CD4-positive, alpha-beta T cell (primary cell): ENCODE results near the gene GDF7. TPM values are rescaled to one million over a fixed set of nuclear protein-coding genes. Genes with fewer than 3 reads are reported as not detected.

Experiments
- ATAC-seq: fragments of 200-7000 bp; cut with Tn5 transposase; one replicate; pipeline ENCODE4 v1.10.0; 2022; ENCODE audit warnings: mild to moderate bottlenecking; ENCODE audit not compliant: poor library complexity
- CTCF ChIA-PET: fragments of 350-600 bp; sonication (Branson Sonifier 250); formaldehyde crosslinking; loops from one replicate; lab custom pipeline; 2021; ENCODE audit warnings: antibody characterized with exemption, inconsistent platforms; lab: Charles Lee
- POLR2A ChIA-PET: fragments of 350-600 bp; sonication (Branson Sonifier 250); formaldehyde crosslinking; loops from one replicate; lab custom pipeline; 2021; ENCODE audit warnings: antibody characterized with exemption, inconsistent platforms; lab: Charles Lee
- DNase-seq, 14 experiments: peaks; one replicate each; pipeline ENCODE4 v3.0.0-alpha.2; 2013 to 2020; ENCODE audit warnings: mixed read lengths in 2 of 14
- H3K27ac ChIP-seq, 2 donors: one replicate each; pipeline versions ENCODE4 v1.5.1 to v1.7.0; 2013; ENCODE audit warnings: low read length in 2 of 2, low read depth in 1 of 2, mild to moderate bottlenecking in 1 of 2
- H3K27me3 ChIP-seq, 2 experiments: 1 replicate in 1 of 2; 2 replicates in 1 of 2; pipeline versions ENCODE4 v1.6.1 to v1.7.0; 2013; ENCODE audit warnings: low read length in 2 of 2, control low read depth in 1 of 2, mild to moderate bottlenecking in 1 of 2, moderate library complexity in 1 of 2; ENCODE audit not compliant: insufficient read depth in 2 of 2, control insufficient read depth in 1 of 2
- H3K36me3 ChIP-seq: one replicate; pipeline ENCODE4 v1.6.1; 2013; ENCODE audit warnings: low read length, control low read depth; ENCODE audit not compliant: insufficient read depth
- H3K4me1 ChIP-seq: one replicate; pipeline ENCODE4 v1.6.1; 2013; ENCODE audit warnings: low read length, control low read depth; ENCODE audit not compliant: insufficient read depth
- H3K4me3 ChIP-seq: one replicate; pipeline ENCODE4 v1.5.1; 2013; ENCODE audit warnings: mild to moderate bottlenecking, low read length, moderate library complexity
- H3K9me3 ChIP-seq, 2 experiments: 1 replicate in 1 of 2; 2 replicates in 1 of 2; pipeline versions ENCODE4 v1.6.1 to v1.7.0; 2013; ENCODE audit warnings: low read length in 2 of 2, mild to moderate bottlenecking in 2 of 2, control low read depth in 1 of 2, moderate library complexity in 1 of 2; ENCODE audit not compliant: control insufficient read depth in 1 of 2, insufficient read depth in 1 of 2
- H3K27ac Mint-ChIP-seq: one replicate; pipeline ENCODE4 v1.8.0; 2020; ENCODE audit warnings: mixed read lengths
- H3K27me3 Mint-ChIP-seq: one replicate; pipeline ENCODE4 v1.8.0; 2021; ENCODE audit warnings: mixed read lengths
- H3K36me3 Mint-ChIP-seq: one replicate; pipeline ENCODE4 v1.8.0; 2021; ENCODE audit warnings: low read depth, mixed read lengths
- H3K4me1 Mint-ChIP-seq: one replicate; pipeline ENCODE4 v1.8.0; 2021; ENCODE audit warnings: low read depth, mixed read lengths
- H3K4me3 Mint-ChIP-seq: one replicate; pipeline ENCODE4 v1.8.0; 2020; ENCODE audit warnings: mild to moderate bottlenecking, mixed read lengths
- H3K9me3 Mint-ChIP-seq: one replicate; pipeline ENCODE4 v1.8.0; 2020; ENCODE audit warnings: mixed read lengths
- CTCF ChIP-seq: fragments of 200-600 bp; IDR thresholded peaks from one replicate; pipeline ENCODE4 v1.8.0; 2022; ENCODE audit warnings: antibody characterized with exemption, mild to moderate bottlenecking
- intact Hi-C, 2 experiments: fragments of 100-400 bp; cut with DNase I in 1 of 2; cut with micrococcal nuclease in 1 of 2; formaldehyde crosslinking; loops; one replicate each; pipeline versions ENCODE4 v1.15.1 to v1.9.0; 2023 to 2025; cut with DNase I, micrococcal nuclease
- total RNA-seq, 174 experiments: library from RNA in 2 of 174; stranded (reverse) in 2 of 174; gene quantifications; one replicate each; pipeline ENCODE4 v1.2.3 and lab custom pipeline; 2021 to 2026

GDF7 gene
- total RNA-seq, 2 experiments from 2014 or later = 0.05 to 0.14 TPM

DNA sequence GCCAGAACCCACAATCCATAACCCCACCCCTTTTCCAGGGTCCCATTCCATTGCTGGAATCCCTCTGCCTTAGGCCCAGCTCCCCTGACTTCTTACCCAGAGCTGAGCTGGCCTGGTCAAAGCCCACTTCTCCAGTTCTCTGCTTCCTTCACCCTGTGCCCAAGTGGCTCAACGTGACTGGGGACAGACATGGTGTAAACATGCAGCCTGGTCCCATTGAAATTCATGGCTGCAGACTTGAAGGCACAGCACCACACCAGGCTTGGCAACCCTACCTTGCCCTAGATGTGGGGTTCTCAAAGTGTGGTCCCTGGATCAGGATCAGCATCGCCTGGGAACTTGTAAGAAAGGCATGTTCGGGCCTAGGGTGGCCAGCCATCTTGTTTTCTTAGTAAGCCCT lies 19.7 kb upstream of the GDF7 start:
- no peak overlapping the region for H3K27ac ChIP-seq
- H3K4me3 ChIP-seq = no peak overlapping the region
- Mint-ChIP-seq H3K4me3 (no peak overlapping the region), H3K36me3 (peaks cover 29% of the 10 kb centered on the region), H3K27me3 (no peaks in the 10 kb centered on the region), H3K4me1 (peaks cover 36% of the 10 kb centered on the region), H3K27ac (no peak overlapping the region), H3K9me3 (no peaks in the 10 kb centered on the region)
- no peaks in the 10 kb centered on the region for H3K27me3 ChIP-seq
- intact Hi-C loops = loop anchor here in 1 of 2 experiments (5.0 to 10.0 kb wide), 2 partner anchors 392 to 1300 kb away; no protein-coding TSS in a partner anchor
- TF ChIP-seq CTCF = no peak
- ChIA-PET POLR2A (no interaction called here), CTCF (no interaction called here)
- DNase-seq (no peak), ATAC-seq (no peak)
- peaks cover 35% of the 10 kb centered on the region for H3K4me1 ChIP-seq
- peaks cover 15% of the 10 kb centered on the region for H3K36me3 ChIP-seq
- peaks cover 0 to 3% of the 10 kb centered on the region in 2 experiments for H3K9me3 ChIP-seq

DNA sequence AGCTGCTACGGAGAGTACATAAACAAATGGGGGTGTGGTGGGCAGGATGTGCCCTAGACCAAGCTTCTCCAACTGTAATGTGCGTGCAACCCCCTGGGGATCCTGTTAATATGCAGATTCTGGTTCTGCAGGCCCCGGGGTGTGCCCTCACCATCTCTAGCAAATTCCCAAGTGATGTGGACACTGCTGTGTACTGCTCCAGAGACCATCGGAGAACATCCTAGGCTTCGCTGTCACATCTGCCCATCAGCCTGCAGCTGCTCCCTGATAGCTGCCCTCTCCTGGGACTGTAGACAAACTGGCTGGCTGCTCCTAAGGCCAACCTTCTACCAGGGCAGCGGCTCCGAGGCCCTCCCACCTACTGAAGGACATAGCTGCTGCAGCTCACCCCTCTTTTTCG lies 19.2 kb upstream of the GDF7 start:
- intact Hi-C loops = loop anchor here in 1 of 2 experiments (5.0 to 10.0 kb wide), 2 partner anchors 393 to 1300 kb away; no protein-coding TSS in a partner anchor

DNA sequence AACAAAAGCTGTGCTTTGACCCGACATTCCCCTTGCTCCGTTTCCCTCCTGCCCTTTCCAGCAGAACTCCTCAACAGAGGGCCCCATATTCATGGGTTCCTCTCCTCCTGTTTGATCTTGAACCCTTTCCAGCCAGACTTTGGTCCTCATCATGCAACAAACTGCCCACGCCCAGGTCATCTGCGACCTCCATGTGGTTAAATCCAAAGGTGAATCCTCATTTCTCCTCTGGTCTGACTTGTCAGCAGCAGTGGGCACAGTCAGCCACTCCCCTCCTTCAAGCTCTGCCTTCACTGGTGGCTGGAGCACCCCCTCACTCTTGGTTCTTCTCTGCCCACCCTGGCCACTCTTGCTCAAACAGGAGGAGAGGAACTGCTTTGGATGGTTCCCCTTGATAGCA lies 18.7 kb upstream of the GDF7 start:
- DNase-seq (peak in 1 of 14 experiments; percentile 2), ATAC-seq (no peak)
- H3K27ac ChIP-seq = no peak overlapping the region
- no peak for TF ChIP-seq CTCF
- H3K36me3 ChIP-seq = peaks cover 15% of the 10 kb centered on the region
- peak overlapping the region; percentile 3 for H3K27ac Mint-ChIP-seq
- ChIA-PET POLR2A (no interaction called here), CTCF (no interaction called here)
- H3K4me1 ChIP-seq = peaks cover 28% of the 10 kb centered on the region
- H3K9me3 Mint-ChIP-seq = no peaks in the 10 kb centered on the region
- no peaks in the 10 kb centered on the region for H3K27me3 Mint-ChIP-seq
- H3K4me3 Mint-ChIP-seq = no peak overlapping the region
- H3K36me3 Mint-ChIP-seq = peaks cover 19% of the 10 kb centered on the region
- no peaks in the 10 kb centered on the region for H3K27me3 ChIP-seq
- H3K9me3 ChIP-seq = peaks cover 0 to 3% of the 10 kb centered on the region in 2 experiments
- intact Hi-C loops = loop anchor here in 1 of 2 experiments (5.0 to 10.0 kb wide), 2 partner anchors 393 to 1301 kb away; no protein-coding TSS in a partner anchor
- H3K4me3 ChIP-seq = no peak overlapping the region
- peaks cover 37% of the 10 kb centered on the region for H3K4me1 Mint-ChIP-seq

More for the DNA sequence above, 19.2 kb upstream of the GDF7 start:
- H3K36me3 Mint-ChIP-seq = peaks cover 24% of the 10 kb centered on the region
- Histone ChIP-seq H3K4me3 (no peak overlapping the region), H3K27ac (no peak overlapping the region), H3K27me3 (no peaks in the 10 kb centered on the region), H3K4me1 (peaks cover 30% of the 10 kb centered on the region), H3K9me3 (peaks cover 0 to 3% of the 10 kb centered on the region in 2 experiments), H3K36me3 (peaks cover 15% of the 10 kb centered on the region)
- peak overlapping the region; percentile 3 for H3K27ac Mint-ChIP-seq
- H3K27me3 Mint-ChIP-seq = no peaks in the 10 kb centered on the region
- ChIA-PET CTCF (no interaction called here), POLR2A (no interaction called here)
- H3K4me3 Mint-ChIP-seq = peak overlapping the region; percentile 16
- peaks cover 37% of the 10 kb centered on the region for H3K4me1 Mint-ChIP-seq
- no peak for DNase-seq
- H3K9me3 Mint-ChIP-seq = no peaks in the 10 kb centered on the region
- no peak for TF ChIP-seq CTCF
- no peak for ATAC-seq
